Aorta (tissue), 5 donors: ENCODE results near the gene CD300LF. TPM values are rescaled to one million over a fixed set of nuclear protein-coding genes. Genes with fewer than 3 reads are reported as not detected.

Source experiments
- ATAC-seq: fragments of 200-7000 bp; cut with Tn5 transposase; one replicate; pipeline ENCODE4 v1.9.1; 2022; ENCODE audit warnings: moderate library complexity; ENCODE audit not compliant: low FRiP score
- DNase-seq, 2 donors: peaks; one replicate each; pipeline ENCODE4 v3.0.0-alpha.2; 2020
- H3K27ac ChIP-seq, 2 donors: one replicate each; pipeline ENCODE4 v1.5.1; 2013; ENCODE audit warnings: low read length in 2 of 2, mild to moderate bottlenecking in 2 of 2, moderate library complexity in 2 of 2, control low read depth in 1 of 2, inconsistent platforms in 1 of 2, low read depth in 1 of 2
- H3K27me3 ChIP-seq, 2 donors: one replicate each; pipeline ENCODE4 v1.6.1; 2013; ENCODE audit warnings: control low read depth in 1 of 2, low read length in 1 of 2, mild to moderate bottlenecking in 1 of 2, moderate library complexity in 1 of 2; ENCODE audit not compliant: insufficient read depth in 2 of 2, control insufficient read depth in 1 of 2
- H3K36me3 ChIP-seq, 2 donors: one replicate each; pipeline ENCODE4 v1.6.1; 2013; ENCODE audit warnings: control low read depth in 1 of 2, low read length in 1 of 2, mild to moderate bottlenecking in 1 of 2; ENCODE audit not compliant: insufficient read depth in 2 of 2, control insufficient read depth in 1 of 2
- H3K4me1 ChIP-seq, 2 donors: one replicate each; pipeline ENCODE4 v1.6.1; 2013; ENCODE audit warnings: low read length in 2 of 2, control low read depth in 1 of 2, mild to moderate bottlenecking in 1 of 2, moderate library complexity in 1 of 2; ENCODE audit not compliant: insufficient read depth in 2 of 2, control insufficient read depth in 1 of 2
- H3K4me3 ChIP-seq, 2 donors: one replicate each; pipeline ENCODE4 v1.5.1; 2013; ENCODE audit warnings: low read length in 2 of 2, control low read depth in 1 of 2, mild to moderate bottlenecking in 1 of 2
- H3K9me3 ChIP-seq: one replicate; pipeline ENCODE4 v1.6.1; 2013; ENCODE audit warnings: mild to moderate bottlenecking, low read length; ENCODE audit not compliant: control insufficient read depth
- WGBS, 2 donors: extraction: QIAGEN DNeasy Blood & Tissue Kit; methylation state at CpG; one replicate each; pipeline ENCODE4 v1.1.7; 2013; 5-methylcytosine and 5-hydroxymethylcytosine counted together
- intact Hi-C, 2 donors: fragments of 100-400 bp; cut with DNase I; formaldehyde crosslinking; loops; one replicate each; pipeline versions ENCODE4 v1.14.2 to v1.15.0; 2022
- polyA plus RNA-seq, 2 donors: library from polyadenylated mRNA; stranded (reverse); fragments of 200-250 nt; gene quantifications; one replicate each; pipeline ENCODE4 v1.2.3, GENCODE V29; 2013
- total RNA-seq, 2 donors: library from RNA; stranded (reverse); fragmentation: NEBNext Ultra II Directional; extraction: Animal tissue kit (Norgen Biotek cat#: 25700); gene quantifications; one replicate each; pipeline ENCODE4 v1.2.1, GENCODE V29; 2021
- donor health status: healthy with polysubstance abuse.
- donor health status: Bipolar disorder and iron deficiency.
- donor health status: DM: no; HTN: no; CAD: no.
- donor health status: DM: no; HTN: no; CAD: no.
- donor health status: DM: yes; HTN: yes; CAD: no.

CD300LF gene
- total and polyA plus RNA-seq, 4 donors, result 0.61 to 2.2 (median 1.6) TPM

GRCh38 chr17:74742978-74743545 is 30.3 kb upstream of the CD300LF start:
- no peak for ATAC-seq
- Histone ChIP-seq H3K4me3 (no peak overlapping the region), H3K27me3 (no peaks in the 10 kb centered on the region), H3K4me1 (no peaks in the 10 kb centered on the region), H3K36me3 (no peaks in the 10 kb centered on the region), H3K27ac (no peak overlapping the region), H3K9me3 (no peaks in the 10 kb centered on the region)
- DNase-seq, result peak in 1 of 2 donors; percentile 32
- 89 to 93% methylated on average over 9 of the region's 9 CpGs for WGBS, 2 donors
- intact Hi-C loops, result loop anchor here (5.0 to 10.0 kb wide), 2 partner anchors 34 to 212 kb away; partner anchors contain the start of gene NAT9 (in 2 of the 2)

GRCh38 chr17:74742153-74742515 is 29.4 kb upstream of the CD300LF start:
- 37 to 42% methylated on average over 3 to 4 of the region's 4 CpGs for WGBS, 2 donors

GRCh38 chr17:74740641-74741387 is 28.1 kb upstream of the CD300LF start:
- Histone ChIP-seq H3K36me3 (no peaks in the 10 kb centered on the region), H3K4me3 (no peak overlapping the region), H3K4me1 (no peaks in the 10 kb centered on the region), H3K9me3 (no peaks in the 10 kb centered on the region), H3K27me3 (no peaks in the 10 kb centered on the region), H3K27ac (no peak overlapping the region)
- ATAC-seq, result no peak
- peak in 1 of 2 donors; percentile 38 for DNase-seq
- intact Hi-C loops, result loop anchor here (5.0 to 10.0 kb wide), 2 partner anchors 36 to 214 kb away; partner anchors contain the start of gene NAT9 (in 2 of the 2)
- WGBS, 2 donors, result 77 to 79% methylated on average over 17 of the region's 17 CpGs

More at GRCh38 chr17:74742153-74742515, 29.4 kb upstream of the CD300LF start:
- Histone ChIP-seq H3K27me3 (no peaks in the 10 kb centered on the region), H3K4me1 (no peaks in the 10 kb centered on the region), H3K9me3 (no peaks in the 10 kb centered on the region), H3K27ac (no peak overlapping the region), H3K4me3 (no peak overlapping the region), H3K36me3 (no peaks in the 10 kb centered on the region)
- peak in 1 of 2 donors; percentile 49 for DNase-seq
- intact Hi-C loops, result loop anchor here (5.0 to 10.0 kb wide), 2 partner anchors 35 to 213 kb away; partner anchors contain the start of gene NAT9 (in 2 of the 2)
- no peak for ATAC-seq

DNA sequence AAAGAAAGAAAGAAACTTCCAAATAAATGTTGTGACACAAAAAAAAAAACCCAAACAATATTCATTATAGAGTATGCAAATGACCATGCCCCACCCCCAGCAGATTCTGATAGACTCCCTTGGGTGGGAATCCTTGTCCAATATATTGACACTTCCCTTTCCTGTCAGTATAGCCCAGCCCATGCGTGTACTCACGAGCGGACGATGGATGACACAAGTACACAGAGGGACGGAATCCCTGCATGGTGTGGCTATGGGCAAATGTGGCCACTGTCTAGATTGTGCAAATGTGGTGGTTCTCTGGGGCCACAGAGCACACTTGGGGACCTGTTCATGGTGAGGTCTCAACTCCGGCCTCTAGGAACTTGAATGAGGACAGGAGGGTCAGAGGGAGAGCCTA is 27.4 kb upstream of the CD300LF start:
- Histone ChIP-seq H3K4me1 (no peaks in the 10 kb centered on the region), H3K27ac (no peak overlapping the region), H3K27me3 (no peaks in the 10 kb centered on the region)

GRCh38 chr17:74739227-74739831 is 26.6 kb upstream of the CD300LF start:
- Histone ChIP-seq H3K9me3 (no peaks in the 10 kb centered on the region), H3K4me1 (no peaks in the 10 kb centered on the region), H3K27ac (no peak overlapping the region), H3K27me3 (no peaks in the 10 kb centered on the region), H3K36me3 (no peaks in the 10 kb centered on the region), H3K4me3 (no peak overlapping the region)
- intact Hi-C loops, result no loop called here
- 82 to 84% methylated on average over 12 of the region's 12 CpGs for WGBS, 2 donors
- peak in 1 of 2 donors; percentile 21 for DNase-seq
- no peak for ATAC-seq

More for the DNA sequence above, 27.4 kb upstream of the CD300LF start:
- intact Hi-C loops, result loop anchor here (5.0 to 10.0 kb wide), 2 partner anchors 37 to 215 kb away; partner anchors contain the start of gene NAT9 (in 2 of the 2)
- DNase-seq, result no peak
- 83 to 84% methylated on average over 6 of the region's 6 CpGs for whole genome bisulfite sequencing, 2 donors
- no peak for ATAC-seq
- no peak overlapping the region for H3K4me3 ChIP-seq
- no peaks in the 10 kb centered on the region for H3K36me3 ChIP-seq
- no peaks in the 10 kb centered on the region for H3K9me3 ChIP-seq

DNA sequence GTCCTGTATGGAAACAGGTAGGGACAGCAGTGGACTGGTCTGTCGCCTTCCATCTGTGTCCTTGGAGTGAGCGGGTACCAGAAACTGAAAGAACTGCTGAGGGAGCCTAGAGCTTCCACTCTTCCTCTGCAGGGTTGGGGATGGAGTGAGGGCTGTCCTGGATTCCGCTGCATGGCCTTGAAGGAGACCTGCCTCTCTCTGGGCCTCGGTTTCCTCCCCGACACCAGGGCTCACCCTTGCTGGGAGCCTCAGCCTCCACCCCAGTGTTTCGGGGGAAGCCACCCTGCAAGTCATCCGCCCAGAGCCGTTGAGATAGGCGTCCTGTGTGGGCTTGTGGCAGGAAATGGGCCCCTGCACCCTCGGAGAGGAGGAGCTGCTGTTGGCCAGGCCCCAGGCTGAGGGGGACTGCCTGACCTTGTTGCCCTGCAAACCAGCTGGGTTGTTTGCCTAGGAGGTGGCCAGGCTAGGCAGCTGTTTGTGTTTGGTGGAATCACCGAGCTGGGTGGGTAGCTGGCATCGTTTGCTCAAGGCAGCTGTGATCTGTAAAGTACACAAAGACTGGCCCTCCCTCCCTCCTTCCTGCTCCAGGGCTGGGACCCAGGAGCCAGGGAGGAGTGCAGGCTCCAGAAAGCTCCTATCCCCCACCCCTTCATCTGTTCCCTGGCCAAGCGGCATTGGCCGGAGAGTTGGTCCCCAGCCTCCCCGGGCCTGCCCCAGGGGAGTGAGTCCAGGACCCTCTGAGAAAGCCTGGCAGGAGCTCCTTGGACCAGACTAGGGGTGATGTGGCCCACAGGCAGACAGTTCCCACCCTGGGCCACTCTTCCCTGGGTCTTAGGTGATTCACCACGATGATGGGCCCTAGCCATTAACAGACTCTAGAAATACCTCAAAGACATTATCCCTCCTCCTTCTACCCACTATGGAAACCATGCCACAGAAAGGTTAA is 25.6 kb upstream of the CD300LF start:
- H3K36me3 ChIP-seq, result no peaks in the 10 kb centered on the region
- no peaks in the 10 kb centered on the region for H3K27me3 ChIP-seq

DNA sequence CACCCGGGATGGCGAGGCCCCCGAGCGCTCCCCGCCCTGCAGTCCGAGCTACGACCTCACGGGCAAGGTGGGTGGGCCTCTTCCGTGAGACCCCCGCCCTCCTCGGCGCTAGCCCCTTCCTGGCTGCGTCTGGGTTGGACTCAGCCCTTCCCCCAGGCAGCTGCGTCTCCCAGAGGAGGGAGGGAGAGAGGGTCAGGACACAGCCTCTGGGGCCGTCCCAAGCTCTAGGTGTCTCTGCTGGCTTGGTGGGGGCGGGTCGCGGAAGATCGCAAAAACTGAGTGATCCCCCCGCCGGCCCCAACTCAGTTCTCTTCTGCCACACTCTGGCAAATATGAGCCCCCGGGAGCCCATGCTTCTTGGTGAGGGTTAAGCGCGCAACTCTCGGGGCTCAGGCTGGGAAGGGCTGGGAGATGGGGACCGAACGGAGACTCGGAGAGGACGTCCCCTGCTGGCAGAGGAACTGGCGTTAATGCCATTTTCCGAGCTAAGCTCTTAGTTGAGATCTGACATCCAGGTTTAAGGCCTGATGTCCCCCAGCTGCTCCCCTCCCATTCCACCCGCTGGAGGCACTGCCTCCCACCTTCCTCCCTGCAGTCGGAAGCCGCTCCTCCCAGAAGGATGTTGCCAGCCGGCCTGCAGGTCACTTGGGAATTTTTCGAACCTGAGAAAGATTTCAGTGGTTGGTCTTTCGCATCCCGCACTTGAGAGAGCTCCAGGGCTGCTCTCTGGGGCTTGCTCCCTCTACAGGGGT is 24.8 kb upstream of the CD300LF start:
- H3K4me1 ChIP-seq, result no peaks in the 10 kb centered on the region
- DNase-seq, result peak in 1 of 2 donors; percentile 58
- no peaks in the 10 kb centered on the region for H3K9me3 ChIP-seq
- no peaks in the 10 kb centered on the region for H3K36me3 ChIP-seq
- intact Hi-C loops, result no loop called here
- ATAC-seq, result peak; percentile 2
- no peak overlapping the region for H3K4me3 ChIP-seq
- H3K27ac ChIP-seq, result no peak overlapping the region
- WGBS, 2 donors, result 2% methylated on average over 37 to 38 of the region's 38 CpGs
- no peaks in the 10 kb centered on the region for H3K27me3 ChIP-seq

More for the DNA sequence above, 25.6 kb upstream of the CD300LF start:
- H3K27ac ChIP-seq, result no peak overlapping the region
- no peak overlapping the region for H3K4me3 ChIP-seq
- no peak for ATAC-seq
- WGBS, 2 donors, result 43 to 47% methylated on average over 16 of the region's 16 CpGs
- no peaks in the 10 kb centered on the region for H3K9me3 ChIP-seq
- peak in 1 of 2 donors; percentile 62 for DNase-seq
- no peaks in the 10 kb centered on the region for H3K4me1 ChIP-seq
- intact Hi-C loops, result no loop called here
